ENCODE data around the gene TLCD2. TPM values are rescaled to one million over a fixed set of nuclear protein-coding genes. Genes with fewer than 3 reads are reported as not detected.
"Not testable (repeated sequence)": the region's sequence is repeated elsewhere in the genome, so short reads cannot be mapped to it uniquely, and the experiment has no call there.

The TLCD2 gene
- total RNA-seq, 6 experiments from 2014 or later: 2.5 to 17.7 (median 3.7) TPM

DNA sequence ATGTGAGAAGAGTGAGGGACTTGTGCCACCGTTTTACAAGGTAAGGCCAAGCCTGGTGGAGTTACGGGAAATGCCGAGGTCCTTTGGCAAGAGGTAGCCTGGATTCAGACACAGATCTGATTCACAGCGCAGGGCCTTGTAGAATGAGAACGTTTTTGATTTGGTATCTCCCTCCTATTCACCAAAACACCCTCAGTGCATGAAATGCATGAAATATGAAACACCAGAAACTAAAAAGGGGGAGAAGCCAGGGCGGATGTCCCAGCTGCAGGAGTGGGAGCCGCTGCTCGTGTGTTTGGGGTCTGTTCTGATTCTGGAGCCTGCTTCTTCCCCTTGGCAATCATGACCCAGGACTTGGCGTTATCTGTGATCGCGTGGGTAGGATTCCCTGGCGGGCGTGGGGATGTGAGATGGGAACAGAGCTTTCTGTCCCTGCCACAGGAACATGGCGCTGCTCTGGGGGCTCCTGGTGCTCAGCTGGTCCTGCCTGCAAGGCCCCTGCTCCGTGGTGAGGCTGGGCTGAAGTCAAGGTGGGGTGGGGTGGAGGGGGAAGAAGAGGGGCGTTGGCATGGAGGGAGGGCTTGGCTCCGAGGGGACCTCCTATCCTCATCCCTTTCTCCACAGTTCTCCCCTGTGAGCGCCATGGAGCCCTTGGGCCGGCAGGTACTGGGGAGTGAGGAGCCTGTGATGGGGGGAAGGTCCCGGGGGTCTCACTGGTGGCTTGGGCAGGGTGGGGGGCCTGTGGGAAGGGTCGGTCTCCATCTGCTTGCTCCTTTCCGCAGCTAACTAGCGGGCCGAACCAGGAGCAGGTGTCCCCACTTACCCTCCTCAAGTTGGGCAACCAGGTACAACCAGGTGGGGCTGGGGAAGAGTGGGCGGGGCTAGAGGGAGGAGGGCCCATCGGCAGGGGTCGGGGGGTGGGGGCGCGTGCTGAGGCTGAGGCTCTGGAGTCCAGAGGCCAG, 34.7 kb upstream of the TLCD2 start:
- WGBS (ENCODE audit: insufficient coverage, low coverage, low lambda C conversion rate, missing lambda C conversion rate): 35% methylated on average over 10 of the region's 29 CpGs
- DNase-seq (peak; percentile 69 to 81 (median 75)), ATAC-seq (peak; percentile 31 to 45 (median 38))
- no peaks in the 10 kb centered on the region for H3K9me3 ChIP-seq
- H3K4me3 ChIP-seq: peak overlapping the region; percentile 66 to 84 (median 79)
- H3K27ac ChIP-seq: peak overlapping the region; percentile 71 to 88 (median 81)
- peaks cover 0 to 47% (median 16%) of the 10 kb centered on the region in 4 donors for H3K4me1 ChIP-seq
- H3K36me3 ChIP-seq: peaks cover 0 to 36% (median 12%) of the 10 kb centered on the region in 4 donors
- intact Hi-C loops (cut with DNase I): no loop called here
- no peak for TF ChIP-seq POLR2A (IDR thresholded peaks at IDR 0.05)
- TF ChIP-seq, protein P1, sequence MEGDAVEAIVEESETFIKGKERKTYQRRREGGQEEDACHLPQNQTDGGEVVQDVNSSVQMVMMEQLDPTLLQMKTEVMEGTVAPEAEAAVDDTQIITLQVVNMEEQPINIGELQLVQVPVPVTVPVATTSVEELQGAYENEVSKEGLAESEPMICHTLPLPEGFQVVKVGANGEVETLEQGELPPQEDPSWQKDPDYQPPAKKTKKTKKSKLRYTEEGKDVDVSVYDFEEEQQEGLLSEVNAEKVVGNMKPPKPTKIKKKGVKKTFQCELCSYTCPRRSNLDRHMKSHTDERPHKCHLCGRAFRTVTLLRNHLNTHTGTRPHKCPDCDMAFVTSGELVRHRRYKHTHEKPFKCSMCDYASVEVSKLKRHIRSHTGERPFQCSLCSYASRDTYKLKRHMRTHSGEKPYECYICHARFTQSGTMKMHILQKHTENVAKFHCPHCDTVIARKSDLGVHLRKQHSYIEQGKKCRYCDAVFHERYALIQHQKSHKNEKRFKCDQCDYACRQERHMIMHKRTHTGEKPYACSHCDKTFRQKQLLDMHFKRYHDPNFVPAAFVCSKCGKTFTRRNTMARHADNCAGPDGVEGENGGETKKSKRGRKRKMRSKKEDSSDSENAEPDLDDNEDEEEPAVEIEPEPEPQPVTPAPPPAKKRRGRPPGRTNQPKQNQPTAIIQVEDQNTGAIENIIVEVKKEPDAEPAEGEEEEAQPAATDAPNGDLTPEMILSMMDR (IDR thresholded peaks at IDR 0.05): no peak
- H3K27me3 ChIP-seq: no peaks in the 10 kb centered on the region

DNA sequence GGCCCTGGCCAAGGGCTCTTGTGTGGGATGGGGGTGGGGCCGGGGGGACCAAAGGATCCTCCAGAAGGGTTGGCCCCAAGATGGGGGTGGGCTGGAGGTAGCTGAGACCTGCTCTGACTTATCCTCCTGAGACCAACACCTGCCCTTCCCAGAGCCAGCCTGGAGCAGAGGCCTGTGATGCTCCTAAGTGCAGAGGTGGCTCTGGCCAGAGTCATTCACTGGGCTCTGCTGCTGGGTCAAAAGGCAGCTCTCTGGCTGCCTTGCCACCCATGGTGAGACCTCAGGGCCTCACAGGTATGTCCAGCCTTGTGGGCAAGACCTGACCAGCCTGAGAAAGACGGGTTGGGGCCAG, 32.9 kb upstream of the TLCD2 start:
- H3K27me3 ChIP-seq: no peaks in the 10 kb centered on the region
- DNase-seq (no peak), ATAC-seq (peak; percentile 2 to 20 (median 9))
- peak overlapping the region; percentile 66 to 84 (median 79) for H3K4me3 ChIP-seq
- H3K4me1 ChIP-seq: peaks cover 0 to 33% (median 9%) of the 10 kb centered on the region in 4 donors
- H3K27ac ChIP-seq: peak overlapping the region; percentile 71 to 88 (median 81)
- intact Hi-C loops (cut with DNase I): no loop called here
- H3K9me3 ChIP-seq: no peaks in the 10 kb centered on the region
- TF ChIP-seq, protein P1 (IDR thresholded peaks at IDR 0.05): no peak
- TF ChIP-seq POLR2A (IDR thresholded peaks at IDR 0.05): no peak
- WGBS (ENCODE audit: insufficient coverage, low coverage, low lambda C conversion rate, missing lambda C conversion rate): 0% methylated on average over 1 of the region's 2 CpGs
- peaks cover 0 to 19% (median 8%) of the 10 kb centered on the region in 4 donors for H3K36me3 ChIP-seq

DNA sequence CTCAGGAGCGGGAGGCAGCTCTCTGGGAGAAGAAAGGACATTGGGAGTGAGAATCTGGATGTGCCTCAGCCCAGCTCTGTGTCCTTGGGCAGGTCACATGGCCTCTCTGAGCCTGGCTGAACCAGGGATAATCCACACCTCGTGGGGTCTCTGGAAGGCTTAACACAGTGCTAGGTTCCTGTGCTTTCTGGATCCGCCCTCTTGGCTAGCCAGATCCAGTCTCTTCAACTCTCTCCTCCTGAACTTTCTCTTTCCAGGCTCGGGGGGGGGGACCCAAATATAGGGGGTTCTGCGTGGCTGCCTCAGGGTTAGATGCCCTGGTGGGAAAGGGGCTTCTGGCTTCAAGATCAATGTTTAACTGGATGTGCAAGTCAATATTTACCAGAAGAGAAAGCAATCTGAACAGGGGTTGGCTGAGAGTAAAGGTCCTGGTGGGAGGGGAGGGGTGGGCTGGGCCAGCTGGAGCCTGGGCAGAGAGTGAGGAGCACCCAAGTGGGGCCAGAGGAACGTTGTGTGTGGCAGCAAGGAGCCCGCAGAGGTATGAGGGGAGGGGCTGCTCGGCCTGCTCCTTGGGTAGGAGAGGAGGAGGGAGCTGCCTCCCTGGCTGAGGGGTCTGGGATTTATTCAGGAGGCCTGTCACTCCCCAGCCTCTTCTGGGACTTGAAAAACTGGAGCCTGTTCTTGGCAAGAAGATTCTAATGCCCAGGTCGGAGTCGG, 32.4 kb upstream of the TLCD2 start, which contains the start of gene SERPINF2:
SERPINF2 (plus strand) TSS at position 501 of the 717 bp plus-strand sequence. CDS start 2,125 bp downstream, outside the sequence.
- 28% methylated on average over 6 of the region's 10 CpGs for WGBS (ENCODE audit: insufficient coverage, low coverage, low lambda C conversion rate, missing lambda C conversion rate)
- H3K4me3 ChIP-seq: peak within 1 kb of the TSS; percentile 66 to 84 (median 79)
- intact Hi-C loops (cut with DNase I): no loop called here
- DNase-seq: peak; percentile 77 to 88 (median 86)
- peak within 1 kb of the TSS; percentile 71 to 88 (median 81) for H3K27ac ChIP-seq
- TF ChIP-seq POLR2A (IDR thresholded peaks at IDR 0.05): peak; percentile 92
- TF ChIP-seq, protein P1 (IDR thresholded peaks at IDR 0.05): no peak
- peaks cover 0 to 15% (median 6%) of the 10 kb centered on the region in 4 donors for H3K36me3 ChIP-seq
- H3K4me1 ChIP-seq: peaks cover 0 to 34% (median 10%) of the 10 kb centered on the region in 4 donors
- no peaks in the 10 kb centered on the region for H3K9me3 ChIP-seq
- H3K27me3 ChIP-seq: no peaks in the 10 kb centered on the region
- ATAC-seq: peak; percentile 63 to 76 (median 72)

DNA sequence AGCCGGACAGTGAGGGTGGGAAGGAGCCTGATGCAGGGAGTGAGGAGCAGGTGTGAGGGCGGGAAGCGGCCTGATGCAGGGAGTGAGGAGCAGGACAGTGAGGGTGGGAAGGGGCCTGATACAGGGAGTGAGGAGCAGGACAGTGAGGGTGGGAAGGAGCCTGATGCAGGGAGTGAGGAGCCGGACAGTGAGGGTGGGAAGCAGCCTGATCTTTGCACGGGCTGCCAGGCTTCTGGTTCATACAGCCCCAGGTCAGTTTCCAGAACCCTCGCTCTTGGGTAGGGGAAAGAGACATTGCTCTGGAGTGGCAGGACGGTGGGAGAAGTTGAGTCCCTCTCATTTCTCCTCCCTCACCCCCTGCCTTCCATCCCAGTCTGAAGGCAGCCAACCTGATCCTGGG, 31.7 kb upstream of the TLCD2 start:
- Histone ChIP-seq H3K4me3 (peak overlapping the region in 2 of 3 donors; percentile 25 to 26), H3K27ac (peak overlapping the region; percentile 69 to 88 (median 81)), H3K4me1 (peaks cover 0 to 34% (median 11%) of the 10 kb centered on the region in 4 donors)
- H3K9me3 ChIP-seq; H3K27me3 ChIP-seq; ATAC-seq; intact Hi-C loops (cut with DNase I); H3K36me3 ChIP-seq; DNase-seq: not testable (repeated sequence)
- WGBS (ENCODE audit: insufficient coverage, low coverage, low lambda C conversion rate, missing lambda C conversion rate): 73% methylated on average over 5 of the region's 7 CpGs
